Measurements from ENCODE around the gene DENND4B. TPM values are rescaled to one million over a fixed set of nuclear protein-coding genes. Genes with fewer than 3 reads are reported as not detected.

The DENND4B gene
- total RNA-seq, 1 experiment from 2014 or later, result 41.3 TPM

DNA sequence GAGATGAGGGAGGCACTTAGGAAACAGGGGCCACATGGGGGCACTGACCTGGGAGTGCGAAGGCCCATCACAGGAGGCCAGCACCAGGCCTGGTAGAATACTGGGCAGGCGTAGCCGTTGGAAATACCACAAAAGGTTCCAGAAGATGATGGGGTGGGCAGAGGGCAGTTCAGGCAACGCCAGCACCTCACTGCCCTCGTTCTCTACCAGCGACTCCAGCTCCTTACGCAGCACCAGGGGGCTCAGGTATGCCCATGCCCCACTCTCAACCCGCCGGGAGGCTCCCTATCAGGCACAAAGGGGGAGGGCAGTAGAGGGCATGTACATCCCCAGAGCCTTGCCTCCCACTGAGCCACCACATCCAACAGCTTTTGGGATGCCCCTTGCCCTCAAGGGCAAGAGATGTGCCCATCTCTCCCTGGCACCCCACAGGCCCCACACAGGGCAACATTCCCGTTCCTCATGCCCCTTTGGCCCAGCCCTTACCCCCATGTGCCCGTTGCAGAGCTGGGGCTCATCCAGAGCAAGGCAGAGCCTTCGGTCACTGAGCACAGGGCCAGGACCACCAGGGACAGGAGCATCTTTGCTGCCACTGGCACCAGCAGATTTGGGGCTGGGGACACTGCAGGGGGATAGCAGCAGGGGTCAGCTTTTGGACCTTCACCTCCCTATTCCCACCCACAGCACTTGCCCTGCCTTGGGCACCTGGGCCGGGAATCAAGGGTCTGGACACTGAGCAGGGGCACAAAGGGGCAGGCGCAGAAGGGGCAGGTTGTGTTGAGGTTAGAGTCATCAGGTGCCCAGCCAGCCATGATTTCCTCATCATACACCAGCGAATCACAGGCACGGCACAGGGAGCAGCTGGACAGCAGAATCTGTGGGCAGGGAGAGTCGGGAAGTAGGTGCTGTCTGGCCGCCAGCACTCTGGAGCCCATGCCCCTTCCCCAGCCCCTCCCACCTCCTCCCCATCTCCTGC, 14.1 kb downstream of the DENND4B start:
- no peaks in the 10 kb centered on the region for H3K9me3 ChIP-seq (ENCODE audit: insufficient read depth, low read depth)
- H3K4me3 ChIP-seq, result no peak overlapping the region
- H3K4me2 ChIP-seq, result no peak overlapping the region
- no peaks in the 10 kb centered on the region for H3K4me1 ChIP-seq (replicated peaks; ENCODE audit: insufficient read depth)
- no peaks in the 10 kb centered on the region for H3K36me3 ChIP-seq (ENCODE audit: low read depth)
- TF ChIP-seq, protein P1, sequence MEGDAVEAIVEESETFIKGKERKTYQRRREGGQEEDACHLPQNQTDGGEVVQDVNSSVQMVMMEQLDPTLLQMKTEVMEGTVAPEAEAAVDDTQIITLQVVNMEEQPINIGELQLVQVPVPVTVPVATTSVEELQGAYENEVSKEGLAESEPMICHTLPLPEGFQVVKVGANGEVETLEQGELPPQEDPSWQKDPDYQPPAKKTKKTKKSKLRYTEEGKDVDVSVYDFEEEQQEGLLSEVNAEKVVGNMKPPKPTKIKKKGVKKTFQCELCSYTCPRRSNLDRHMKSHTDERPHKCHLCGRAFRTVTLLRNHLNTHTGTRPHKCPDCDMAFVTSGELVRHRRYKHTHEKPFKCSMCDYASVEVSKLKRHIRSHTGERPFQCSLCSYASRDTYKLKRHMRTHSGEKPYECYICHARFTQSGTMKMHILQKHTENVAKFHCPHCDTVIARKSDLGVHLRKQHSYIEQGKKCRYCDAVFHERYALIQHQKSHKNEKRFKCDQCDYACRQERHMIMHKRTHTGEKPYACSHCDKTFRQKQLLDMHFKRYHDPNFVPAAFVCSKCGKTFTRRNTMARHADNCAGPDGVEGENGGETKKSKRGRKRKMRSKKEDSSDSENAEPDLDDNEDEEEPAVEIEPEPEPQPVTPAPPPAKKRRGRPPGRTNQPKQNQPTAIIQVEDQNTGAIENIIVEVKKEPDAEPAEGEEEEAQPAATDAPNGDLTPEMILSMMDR (conservative IDR thresholded peaks at IDR 0.05), result no peak
- no peak for TF ChIP-seq EZH2 (IDR thresholded peaks at IDR 0.05; ENCODE audit: low read depth)
- DNase-seq, result no peak
- H3K27me3 ChIP-seq (ENCODE audit: insufficient read depth, low read depth), result no peaks in the 10 kb centered on the region
- no peaks in the 10 kb centered on the region for H3K79me2 ChIP-seq (ENCODE audit: low read depth)
- no TSS peak for BruUV-seq (replicated peaks)
- H2AFZ ChIP-seq, result no peak overlapping the region
- H3K9me2 ChIP-seq (ENCODE audit: insufficient read depth), result no peaks in the 10 kb centered on the region
- H4K20me1 ChIP-seq (ENCODE audit: insufficient read depth), result no peaks in the 10 kb centered on the region
- intact Hi-C loops (cut with micrococcal nuclease; ENCODE audit: unreplicated experiment), result no loop called here
- no peak overlapping the region for H3K27ac ChIP-seq
- H3F3A ChIP-seq (ENCODE audit: insufficient read depth, low read depth), result 0 out of 2 replicates have a peak, but pooled peaks cover 2% of the 10 kb centered on the region
- POLR2A ChIA-PET (ENCODE audit: unreplicated experiment), result no interaction called here
- CTCF ChIA-PET, result interaction anchor here (0.5 to 0.7 kb wide), 2 partner anchors 8 to 362 kb away, joined by 6 to 12 read pairs; no protein-coding TSS in a partner anchor

DNA sequence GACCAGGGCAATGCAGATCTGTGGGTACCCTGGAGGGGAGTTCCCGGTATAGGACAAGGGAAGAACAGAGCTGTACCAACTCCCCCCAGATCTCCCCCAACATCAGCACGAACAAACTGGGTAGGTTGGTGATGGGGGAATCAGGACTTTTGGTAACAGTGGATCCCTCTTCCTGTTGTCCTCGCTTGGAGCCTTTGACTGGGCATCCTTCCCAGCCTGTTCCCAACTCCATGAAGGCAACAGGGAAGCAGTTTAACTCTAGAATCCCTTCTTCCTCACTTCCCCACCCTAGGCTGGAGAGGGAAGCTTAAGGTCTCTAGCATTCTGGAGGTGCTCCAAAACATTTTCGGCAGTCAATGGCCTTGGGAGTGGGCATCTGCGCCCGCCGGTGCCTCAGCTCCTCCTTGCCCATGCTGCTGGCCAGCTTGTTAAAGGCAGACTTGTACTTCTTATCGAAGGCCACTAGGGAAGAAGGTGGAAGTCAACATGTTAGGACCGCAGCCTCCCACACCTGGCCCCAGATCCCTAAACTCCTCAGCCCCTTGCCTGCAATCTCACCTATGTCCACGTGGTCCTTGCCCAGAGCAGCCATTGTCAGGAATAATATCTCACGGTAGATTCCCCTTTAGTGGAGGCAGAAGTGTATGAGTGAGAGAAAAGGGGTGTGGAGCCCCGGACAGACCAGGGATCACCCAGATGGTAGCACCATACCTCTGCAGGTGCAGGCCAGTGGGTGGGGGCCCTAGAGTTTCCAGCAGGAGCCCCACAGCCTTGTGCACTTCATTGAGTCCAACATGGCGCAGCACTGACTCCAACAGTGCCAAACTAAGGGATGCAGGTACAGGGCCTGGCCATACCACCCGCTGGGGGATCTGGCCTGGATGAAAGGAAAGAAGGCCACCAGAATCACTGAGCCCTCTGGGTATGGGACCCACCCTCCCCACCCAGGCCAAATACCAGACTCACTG, 16.3 kb downstream of the DENND4B start:
- no peak for TF ChIP-seq EZH2 (IDR thresholded peaks at IDR 0.05; ENCODE audit: low read depth)
- TF ChIP-seq, protein P1 (conservative IDR thresholded peaks at IDR 0.05), result no peak
- no peaks in the 10 kb centered on the region for H3K27me3 ChIP-seq (ENCODE audit: insufficient read depth, low read depth)
- no peaks in the 10 kb centered on the region for H3K79me2 ChIP-seq (ENCODE audit: low read depth)
- H3K4me1 ChIP-seq (replicated peaks; ENCODE audit: insufficient read depth), result no peaks in the 10 kb centered on the region
- ChIA-PET POLR2A (ENCODE audit: unreplicated experiment) (interaction anchor here (0.6 kb wide), 1 partner anchor 177 kb away, joined by 14 read pairs; no protein-coding TSS in a partner anchor), CTCF (interaction anchor here (0.5 to 0.7 kb wide), 2 partner anchors 85 to 154 kb away, joined by 3 to 4 read pairs; no protein-coding TSS in a partner anchor)
- intact Hi-C loops (cut with micrococcal nuclease; ENCODE audit: unreplicated experiment), result loop anchor here (10.0 kb wide), 1 partner anchor 125 kb away; no protein-coding TSS in a partner anchor
- no peak overlapping the region for H3K4me3 ChIP-seq
- H3K9me3 ChIP-seq (ENCODE audit: insufficient read depth, low read depth), result no peaks in the 10 kb centered on the region
- DNase-seq, result no peak
- no peaks in the 10 kb centered on the region for H4K20me1 ChIP-seq (ENCODE audit: insufficient read depth)
- no peaks in the 10 kb centered on the region for H3K36me3 ChIP-seq (ENCODE audit: low read depth)
- no peak overlapping the region for H3K4me2 ChIP-seq
- H3K9me2 ChIP-seq (ENCODE audit: insufficient read depth), result no peaks in the 10 kb centered on the region
- no peak overlapping the region for H3K27ac ChIP-seq
- no peak overlapping the region for H2AFZ ChIP-seq
- 0 out of 2 replicates have a peak, but pooled peaks cover 2% of the 10 kb centered on the region for H3F3A ChIP-seq (ENCODE audit: insufficient read depth, low read depth)
- BruUV-seq (replicated peaks), result no TSS peak

DNA sequence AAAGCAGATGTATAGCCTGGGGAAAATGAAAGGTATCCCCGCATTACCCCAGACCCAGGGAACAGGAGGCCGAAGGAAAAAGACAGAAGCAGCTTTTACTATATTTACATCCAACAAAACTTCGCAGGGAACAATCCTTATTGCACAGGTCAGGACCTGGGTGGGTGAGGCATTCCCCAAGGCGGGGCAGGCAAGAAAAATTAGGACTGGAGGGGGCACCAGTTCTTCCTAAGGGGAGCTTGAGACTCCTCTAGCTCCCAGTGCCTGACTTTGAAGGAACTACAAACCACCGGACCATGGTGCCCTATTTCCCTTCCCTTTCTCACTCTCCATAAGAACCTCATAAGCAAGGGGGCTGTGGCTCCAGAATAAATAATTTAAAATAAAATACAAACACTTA, 17.1 kb downstream of the DENND4B start:
- no peaks in the 10 kb centered on the region for H3K36me3 ChIP-seq (ENCODE audit: low read depth)
- TF ChIP-seq, protein P1 (conservative IDR thresholded peaks at IDR 0.05), result no peak
- no peak for TF ChIP-seq EZH2 (IDR thresholded peaks at IDR 0.05; ENCODE audit: low read depth)
- BruUV-seq (replicated peaks), result no TSS peak

More for the DNA sequence above, 17.1 kb downstream of the DENND4B start:
- H3K9me3 ChIP-seq (ENCODE audit: insufficient read depth, low read depth), result no peaks in the 10 kb centered on the region
- CTCF ChIA-PET, result interaction anchor here (0.5 to 0.7 kb wide), 2 partner anchors 86 to 154 kb away, joined by 3 to 4 read pairs; no protein-coding TSS in a partner anchor
- POLR2A ChIA-PET (ENCODE audit: unreplicated experiment), result no interaction called here
- H3K4me3 ChIP-seq, result no peak overlapping the region
- no peaks in the 10 kb centered on the region for H3K9me2 ChIP-seq (ENCODE audit: insufficient read depth)
- peaks cover 4% of the 10 kb centered on the region for H3K4me1 ChIP-seq (replicated peaks; ENCODE audit: insufficient read depth)
- no peaks in the 10 kb centered on the region for H3K79me2 ChIP-seq (ENCODE audit: low read depth)
- intact Hi-C loops (cut with micrococcal nuclease; ENCODE audit: unreplicated experiment), result loop anchor here (10.0 kb wide), 1 partner anchor 125 kb away; no protein-coding TSS in a partner anchor
- H3K4me2 ChIP-seq, result no peak overlapping the region
- H3K27ac ChIP-seq, result no peak overlapping the region
- H2AFZ ChIP-seq, result no peak overlapping the region
- H4K20me1 ChIP-seq (ENCODE audit: insufficient read depth), result no peaks in the 10 kb centered on the region
- no peaks in the 10 kb centered on the region for H3K27me3 ChIP-seq (ENCODE audit: insufficient read depth, low read depth)
- H3F3A ChIP-seq (ENCODE audit: insufficient read depth, low read depth), result peaks cover 4% of the 10 kb centered on the region; the same call in 1 of the 2 replicates
- no peak for DNase-seq
